CD4-positive, alpha-beta memory T cell (primary cell): Measurements from ENCODE around the gene SMYD3. TPM values are rescaled to one million over a fixed set of nuclear protein-coding genes. Genes with fewer than 3 reads are reported as not detected.

Experiments used
- CTCF ChIA-PET: fragments of 350-600 bp; sonication (Branson Sonifier 250); formaldehyde crosslinking; loops from one replicate; lab custom pipeline; 2021; ENCODE audit warnings: inconsistent platforms; ENCODE audit not compliant: partially characterized antibody; lab: Charles Lee
- POLR2A ChIA-PET: fragments of 350-600 bp; sonication (Branson Sonifier 250); formaldehyde crosslinking; loops from one replicate; lab custom pipeline; 2021; ENCODE audit not compliant: partially characterized antibody; lab: Charles Lee
- DNase-seq, 5 donors: peaks; one replicate each; pipeline versions ENCODE4 v3.0.0 to v3.0.0-alpha.2; 2020 to 2022; ENCODE audit warnings: mixed read lengths in 1 of 5
- H3K27ac ChIP-seq: one replicate; pipeline ENCODE4 v1.7.0; 2013; ENCODE audit warnings: low read depth, low read length
- H3K27me3 ChIP-seq: 2 replicates; pipeline ENCODE4 v1.7.0; 2013; ENCODE audit warnings: mild to moderate bottlenecking, low read length, moderate library complexity; ENCODE audit not compliant: insufficient read depth
- H3K36me3 ChIP-seq: 2 replicates; pipeline ENCODE4 v1.7.0; 2013; ENCODE audit warnings: mild to moderate bottlenecking, low read length, moderate library complexity; ENCODE audit not compliant: insufficient read depth
- H3K4me1 ChIP-seq: 2 replicates; pipeline ENCODE4 v1.7.0; 2013; ENCODE audit warnings: mild to moderate bottlenecking, low read length, moderate library complexity; ENCODE audit not compliant: insufficient read depth
- H3K4me3 ChIP-seq, 2 donors: one replicate each; pipeline ENCODE4 v1.7.0; 2013; ENCODE audit warnings: low read length in 2 of 2, mild to moderate bottlenecking in 1 of 2
- H3K9me3 ChIP-seq, 2 donors: one replicate each; pipeline ENCODE4 v1.7.0; 2013; ENCODE audit warnings: low read length in 2 of 2, control low read depth in 1 of 2; ENCODE audit not compliant: control insufficient read depth in 1 of 2
- H3K27ac Mint-ChIP-seq, 7 donors: one replicate each; pipeline ENCODE4 v1.8.0; 2020 to 2021; ENCODE audit warnings: mixed read lengths in 7 of 7, mild to moderate bottlenecking in 6 of 7, inconsistent platforms in 3 of 7, moderate library complexity in 3 of 7
- H3K27me3 Mint-ChIP-seq, 2 donors: one replicate each; pipeline ENCODE4 v1.8.0; 2020 to 2021; ENCODE audit warnings: mixed read lengths in 2 of 2
- H3K36me3 Mint-ChIP-seq, 2 donors: one replicate each; pipeline ENCODE4 v1.8.0; 2020 to 2021; ENCODE audit warnings: mixed read lengths in 2 of 2, inconsistent platforms in 1 of 2, mild to moderate bottlenecking in 1 of 2
- H3K4me1 Mint-ChIP-seq, 4 donors: one replicate each; pipeline ENCODE4 v1.8.0; 2020 to 2021; ENCODE audit warnings: mixed read lengths in 4 of 4, mild to moderate bottlenecking in 1 of 4
- H3K4me3 Mint-ChIP-seq, 8 donors: one replicate each; pipeline ENCODE4 v1.8.0; 2020 to 2021; ENCODE audit warnings: mixed read lengths in 8 of 8, mild to moderate bottlenecking in 7 of 8, moderate library complexity in 6 of 8, inconsistent platforms in 3 of 8
- H3K9me3 Mint-ChIP-seq, 8 donors: one replicate each; pipeline ENCODE4 v1.8.0; 2020 to 2021; ENCODE audit warnings: mixed read lengths in 8 of 8, mild to moderate bottlenecking in 5 of 8, inconsistent platforms in 3 of 8, moderate library complexity in 1 of 8
- intact Hi-C: fragments of 100-400 bp; cut with micrococcal nuclease; formaldehyde crosslinking; loops from one replicate; pipeline ENCODE4 v1.15.1; 2023
- polyA plus RNA-seq, 2 donors: library from polyadenylated mRNA; unstranded; fragments of 300-500 nt; fragmentation: Illumina TruSeq; gene quantifications; one replicate each; pipeline ENCODE4 v1.2.3, GENCODE V29; 2021
- total RNA-seq, 2 experiments: library from RNA; stranded (reverse); gene quantifications; one replicate each; pipeline ENCODE4 v1.2.3, GENCODE V29; 2021

Gene SMYD3
- total and polyA plus RNA-seq, 4 experiments from 2014 or later = 19.5 to 28.9 (median 22.9) TPM

GRCh38 chr1:245991266-245991665 is 515.8 kb downstream of the SMYD3 start:
- POLR2A ChIA-PET = no interaction called here

GRCh38 chr1:245990315-245991022 is 516.6 kb downstream of the SMYD3 start:
- ChIA-PET CTCF (interaction anchor here (0.8 to 1.3 kb wide), 4 partner anchors 13 to 102 kb away, joined by 3 to 4 read pairs (median 4); no protein-coding TSS in a partner anchor), POLR2A (no interaction called here)
- DNase-seq = no peak
- Histone ChIP-seq H3K36me3 (no peaks in the 10 kb centered on the region), H3K9me3 (no peaks in the 10 kb centered on the region), H3K27me3 (no peaks in the 10 kb centered on the region), H3K4me1 (no peaks in the 10 kb centered on the region), H3K4me3 (no peak overlapping the region), H3K27ac (no peak overlapping the region)
- H3K4me1 Mint-ChIP-seq = peaks cover 0 to under 1% (median 0%) of the 10 kb centered on the region in 4 donors
- intact Hi-C loops = no loop called here
- H3K27me3 Mint-ChIP-seq = no peaks in the 10 kb centered on the region
- peaks cover 0 to 4% (median 0%) of the 10 kb centered on the region in 8 donors for H3K9me3 Mint-ChIP-seq
- peak overlapping the region in 1 of 7 donors; percentile 7 for H3K27ac Mint-ChIP-seq
- no peak overlapping the region for H3K4me3 Mint-ChIP-seq
- H3K36me3 Mint-ChIP-seq = peaks cover 3 to 7% of the 10 kb centered on the region in 2 donors

More at GRCh38 chr1:245991266-245991665, 515.8 kb downstream of the SMYD3 start:
- Histone ChIP-seq H3K4me3 (no peak overlapping the region), H3K27me3 (no peaks in the 10 kb centered on the region), H3K4me1 (no peaks in the 10 kb centered on the region), H3K9me3 (no peaks in the 10 kb centered on the region), H3K36me3 (no peaks in the 10 kb centered on the region), H3K27ac (no peak overlapping the region)
- no peaks in the 10 kb centered on the region for H3K4me1 Mint-ChIP-seq
- CTCF ChIA-PET = interaction anchor here (1.3 kb wide), 2 partner anchors 12 to 103 kb away, joined by 4 read pairs; no protein-coding TSS in a partner anchor
- no peak overlapping the region for H3K4me3 Mint-ChIP-seq
- H3K36me3 Mint-ChIP-seq = peaks cover 3 to 7% of the 10 kb centered on the region in 2 donors
- intact Hi-C loops = no loop called here
- H3K27me3 Mint-ChIP-seq = no peaks in the 10 kb centered on the region
- H3K9me3 Mint-ChIP-seq = peaks cover 0 to 4% (median 0%) of the 10 kb centered on the region in 8 donors
- no peak overlapping the region for H3K27ac Mint-ChIP-seq
- no peak for DNase-seq

- intact Hi-C loops = no loop called here
- CTCF ChIA-PET = no interaction called here
- no peak overlapping the region for H3K27ac ChIP-seq
These were observed 518.5 kb downstream of the SMYD3 start for GRCh38 chr1:245988393-245989078.

GRCh38 chr1:245987997-245988392 is 519.1 kb downstream of the SMYD3 start:
- Histone ChIP-seq H3K4me3 (no peak overlapping the region), H3K27ac (no peak overlapping the region), H3K4me1 (no peaks in the 10 kb centered on the region), H3K36me3 (no peaks in the 10 kb centered on the region), H3K27me3 (no peaks in the 10 kb centered on the region), H3K9me3 (no peaks in the 10 kb centered on the region)
- ChIA-PET POLR2A (no interaction called here), CTCF (no interaction called here)
- Mint-ChIP-seq H3K36me3 (peaks cover 0 to 1% of the 10 kb centered on the region in 2 donors), H3K4me1 (peaks cover 0 to 1% (median 0%) of the 10 kb centered on the region in 4 donors), H3K9me3 (peaks cover 0 to 4% (median 0%) of the 10 kb centered on the region in 8 donors), H3K4me3 (no peak overlapping the region), H3K27ac (peak overlapping the region in 1 of 7 donors; percentile 54), H3K27me3 (no peaks in the 10 kb centered on the region)
- no peak for DNase-seq
- intact Hi-C loops = no loop called here

More at GRCh38 chr1:245988393-245989078, 518.5 kb downstream of the SMYD3 start:
- no peaks in the 10 kb centered on the region for H3K36me3 ChIP-seq
- no peak overlapping the region for H3K4me3 Mint-ChIP-seq
- no peak overlapping the region for H3K4me3 ChIP-seq
- no peaks in the 10 kb centered on the region for H3K9me3 ChIP-seq
- H3K27me3 Mint-ChIP-seq = no peaks in the 10 kb centered on the region
- H3K27ac Mint-ChIP-seq = no peak overlapping the region
- H3K36me3 Mint-ChIP-seq = peaks cover 0 to 2% of the 10 kb centered on the region in 2 donors
- H3K27me3 ChIP-seq = no peaks in the 10 kb centered on the region
- peaks cover 0 to 4% (median 0%) of the 10 kb centered on the region in 8 donors for H3K9me3 Mint-ChIP-seq
- no peaks in the 10 kb centered on the region for H3K4me1 ChIP-seq
- no peak for DNase-seq
- POLR2A ChIA-PET = no interaction called here
- H3K4me1 Mint-ChIP-seq = peaks cover 0 to 1% (median 0%) of the 10 kb centered on the region in 4 donors

GRCh38 chr1:245987577-245987976 is 519.5 kb downstream of the SMYD3 start:
- H3K27ac Mint-ChIP-seq = no peak overlapping the region
- intact Hi-C loops = no loop called here
- POLR2A ChIA-PET = no interaction called here

GRCh38 chr1:245987219-245987545 is 519.9 kb downstream of the SMYD3 start:
- Mint-ChIP-seq H3K4me1 (peaks cover 0 to 1% (median 0%) of the 10 kb centered on the region in 4 donors), H3K27me3 (no peaks in the 10 kb centered on the region), H3K9me3 (peaks cover 0 to 4% (median 0%) of the 10 kb centered on the region in 8 donors), H3K4me3 (no peak overlapping the region), H3K36me3 (peaks cover 0 to 1% of the 10 kb centered on the region in 2 donors), H3K27ac (no peak overlapping the region)
- H3K27me3 ChIP-seq = no peaks in the 10 kb centered on the region
- H3K4me1 ChIP-seq = no peaks in the 10 kb centered on the region
- H3K36me3 ChIP-seq = no peaks in the 10 kb centered on the region
- ChIA-PET CTCF (interaction anchor here (1.0 kb wide), 1 partner anchor 834 kb away, joined by 3 read pairs; no protein-coding TSS in a partner anchor), POLR2A (no interaction called here)
- intact Hi-C loops = no loop called here
- H3K27ac ChIP-seq = no peak overlapping the region
- DNase-seq = no peak
- no peaks in the 10 kb centered on the region for H3K9me3 ChIP-seq
- H3K4me3 ChIP-seq = no peak overlapping the region

More at GRCh38 chr1:245987577-245987976, 519.5 kb downstream of the SMYD3 start:
- H3K4me1 Mint-ChIP-seq = peaks cover 0 to 1% (median 0%) of the 10 kb centered on the region in 4 donors
- no peak for DNase-seq
- Histone ChIP-seq H3K36me3 (no peaks in the 10 kb centered on the region), H3K4me3 (no peak overlapping the region), H3K4me1 (no peaks in the 10 kb centered on the region), H3K9me3 (no peaks in the 10 kb centered on the region), H3K27me3 (no peaks in the 10 kb centered on the region), H3K27ac (no peak overlapping the region)
- H3K4me3 Mint-ChIP-seq = no peak overlapping the region
- CTCF ChIA-PET = no interaction called here
- H3K9me3 Mint-ChIP-seq = peaks cover 0 to 4% (median 0%) of the 10 kb centered on the region in 8 donors
- peaks cover 0 to 1% of the 10 kb centered on the region in 2 donors for H3K36me3 Mint-ChIP-seq
- H3K27me3 Mint-ChIP-seq = no peaks in the 10 kb centered on the region
